Duodenal mucosa (tissue), 2 donors: ENCODE data around the gene NLRP1.

Source experiments
- H3K27ac ChIP-seq: one replicate; pipeline ENCODE4 v1.7.0; 2013; ENCODE audit warnings: low read depth, low read length
- H3K27me3 ChIP-seq, 2 donors: one replicate each; pipeline ENCODE4 v1.7.0; 2013; ENCODE audit warnings: low read length in 2 of 2, control low read depth in 1 of 2; ENCODE audit not compliant: insufficient read depth in 2 of 2, control insufficient read depth in 1 of 2
- H3K36me3 ChIP-seq, 2 donors: one replicate each; pipeline ENCODE4 v1.7.0; 2013; ENCODE audit warnings: low read length in 2 of 2, control low read depth in 1 of 2; ENCODE audit not compliant: insufficient read depth in 2 of 2, control insufficient read depth in 1 of 2
- H3K4me1 ChIP-seq, 2 donors: one replicate each; pipeline ENCODE4 v1.7.0; 2013; ENCODE audit warnings: low read length in 2 of 2, control low read depth in 1 of 2; ENCODE audit not compliant: insufficient read depth in 2 of 2, control insufficient read depth in 1 of 2
- H3K4me3 ChIP-seq, 2 donors: one replicate each; pipeline ENCODE4 v1.7.0; 2013; ENCODE audit warnings: low read length in 2 of 2, low read depth in 1 of 2
- H3K9ac ChIP-seq, 2 donors: one replicate each; pipeline ENCODE4 v1.7.0; 2013; ENCODE audit warnings: low read length in 2 of 2, low read depth in 1 of 2
- H3K9me3 ChIP-seq, 2 donors: one replicate each; pipeline ENCODE4 v1.7.0; 2013; ENCODE audit warnings: low read length in 2 of 2, control low read depth in 1 of 2; ENCODE audit not compliant: control insufficient read depth in 1 of 2

Gene NLRP1

GRCh38 chr17:5615476-5615875 is 31.2 kb upstream of the NLRP1 start:
- Histone ChIP-seq H3K4me1 (no peaks in the 10 kb centered on the region), H3K27me3 (peaks cover 0 to 3% of the 10 kb centered on the region in 2 donors)

GRCh38 chr17:5610956-5611355 is 26.6 kb upstream of the NLRP1 start:
- H3K27ac ChIP-seq, result no peak overlapping the region
- no peaks in the 10 kb centered on the region for H3K36me3 ChIP-seq
- no peak overlapping the region for H3K9ac ChIP-seq
- no peaks in the 10 kb centered on the region for H3K4me1 ChIP-seq
- no peak overlapping the region for H3K4me3 ChIP-seq
- H3K9me3 ChIP-seq, result no peaks in the 10 kb centered on the region
- H3K27me3 ChIP-seq, result no peaks in the 10 kb centered on the region

More at GRCh38 chr17:5615476-5615875, 31.2 kb upstream of the NLRP1 start:
- Histone ChIP-seq H3K36me3 (no peaks in the 10 kb centered on the region), H3K27ac (no peak overlapping the region), H3K9ac (no peak overlapping the region), H3K4me3 (no peak overlapping the region), H3K9me3 (no peaks in the 10 kb centered on the region)

- Histone ChIP-seq H3K27ac (no peak overlapping the region), H3K4me1 (no peaks in the 10 kb centered on the region), H3K9me3 (no peaks in the 10 kb centered on the region), H3K9ac (no peak overlapping the region), H3K36me3 (no peaks in the 10 kb centered on the region), H3K4me3 (no peak overlapping the region), H3K27me3 (no peaks in the 10 kb centered on the region)
Measured at GRCh38 chr17:5608399-5609112, 24.2 kb upstream of the NLRP1 start.

GRCh38 chr17:5607946-5608345 is 23.6 kb upstream of the NLRP1 start:
- Histone ChIP-seq H3K27ac (no peak overlapping the region), H3K4me3 (no peak overlapping the region), H3K27me3 (no peaks in the 10 kb centered on the region), H3K4me1 (no peaks in the 10 kb centered on the region), H3K9ac (no peak overlapping the region), H3K36me3 (no peaks in the 10 kb centered on the region), H3K9me3 (no peaks in the 10 kb centered on the region)

GRCh38 chr17:5605452-5605851 is 21.1 kb upstream of the NLRP1 start:
- Histone ChIP-seq H3K27me3 (peaks cover 0 to 4% of the 10 kb centered on the region in 2 donors), H3K4me3 (no peak overlapping the region), H3K36me3 (no peaks in the 10 kb centered on the region), H3K9ac (no peak overlapping the region), H3K27ac (no peak overlapping the region), H3K4me1 (no peaks in the 10 kb centered on the region), H3K9me3 (no peaks in the 10 kb centered on the region)

- Histone ChIP-seq H3K9me3 (no peaks in the 10 kb centered on the region), H3K27me3 (peaks cover 0 to 24% of the 10 kb centered on the region in 2 donors), H3K36me3 (no peaks in the 10 kb centered on the region), H3K9ac (no peak overlapping the region), H3K27ac (no peak overlapping the region), H3K4me1 (no peaks in the 10 kb centered on the region), H3K4me3 (no peak overlapping the region)
Measured at GRCh38 chr17:5600041-5600440, 15.7 kb upstream of the NLRP1 start.

GRCh38 chr17:5598457-5598856 is 14.1 kb upstream of the NLRP1 start:
- Histone ChIP-seq H3K4me3 (no peak overlapping the region), H3K36me3 (no peaks in the 10 kb centered on the region), H3K9me3 (no peaks in the 10 kb centered on the region), H3K4me1 (no peaks in the 10 kb centered on the region), H3K27ac (no peak overlapping the region), H3K9ac (no peak overlapping the region), H3K27me3 (peaks cover 3 to 24% of the 10 kb centered on the region in 2 donors)

GRCh38 chr17:5596421-5596820 is 12.1 kb upstream of the NLRP1 start:
- Histone ChIP-seq H3K4me1 (no peaks in the 10 kb centered on the region), H3K36me3 (no peaks in the 10 kb centered on the region), H3K9me3 (no peaks in the 10 kb centered on the region), H3K27me3 (peaks cover 3 to 24% of the 10 kb centered on the region in 2 donors), H3K9ac (no peak overlapping the region), H3K27ac (no peak overlapping the region), H3K4me3 (no peak overlapping the region)

- Histone ChIP-seq H3K27ac (no peak overlapping the region), H3K9ac (no peak overlapping the region), H3K4me3 (no peak overlapping the region), H3K9me3 (no peaks in the 10 kb centered on the region), H3K27me3 (peaks cover 3 to 20% of the 10 kb centered on the region in 2 donors), H3K36me3 (no peaks in the 10 kb centered on the region), H3K4me1 (no peaks in the 10 kb centered on the region)
Measured at GRCh38 chr17:5595831-5596230, 11.5 kb upstream of the NLRP1 start.

GRCh38 chr17:5592382-5592781 is 8.1 kb upstream of the NLRP1 start:
- H3K4me3 ChIP-seq, result no peak overlapping the region
- H3K27ac ChIP-seq, result no peak overlapping the region
- no peaks in the 10 kb centered on the region for H3K9me3 ChIP-seq
- H3K27me3 ChIP-seq, result peaks cover 3 to 17% of the 10 kb centered on the region in 2 donors
- no peaks in the 10 kb centered on the region for H3K36me3 ChIP-seq
- peaks cover 0 to 3% of the 10 kb centered on the region in 2 donors for H3K4me1 ChIP-seq
- no peak overlapping the region for H3K9ac ChIP-seq
